ENCODE results near the gene NPAS3.

The NPAS3 gene

GRCh38 chr14:33331176-33331949 is 392.7 kb downstream of the NPAS3 start:
- DNase-seq, result no peak
- Mint-ChIP-seq H3K36me3 (ENCODE audit: low read depth) (no peaks in the 10 kb centered on the region), H3K27me3 (no peaks in the 10 kb centered on the region), H3K9me3 (peaks cover 2% of the 10 kb centered on the region), H3K4me3 (no peak overlapping the region), H3K27ac (no peak overlapping the region), H3K4me1 (ENCODE audit: low read depth) (no peaks in the 10 kb centered on the region)

DNA sequence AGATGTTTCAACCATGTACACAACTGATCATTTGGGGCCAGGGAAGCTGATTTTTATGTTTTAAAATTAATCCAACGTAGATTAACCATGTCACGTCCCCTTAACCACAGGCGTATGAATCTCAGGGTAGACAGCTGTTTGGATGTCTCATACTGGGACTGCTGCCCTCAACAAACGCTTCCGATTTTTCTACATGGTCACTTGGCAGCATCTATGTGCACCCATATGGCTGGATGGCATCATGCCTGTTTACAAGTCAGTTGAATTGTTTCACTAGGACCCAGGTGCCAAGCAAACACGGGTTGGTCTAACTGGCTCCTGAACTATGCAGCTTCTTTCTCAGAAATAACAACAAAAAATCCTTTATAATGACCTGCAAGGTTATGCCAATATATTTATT is 393.8 kb downstream of the NPAS3 start:
- DNase-seq, result no peak
- Mint-ChIP-seq H3K9me3 (peaks cover 2% of the 10 kb centered on the region), H3K27ac (no peak overlapping the region), H3K4me1 (ENCODE audit: low read depth) (no peaks in the 10 kb centered on the region), H3K36me3 (ENCODE audit: low read depth) (no peaks in the 10 kb centered on the region), H3K4me3 (no peak overlapping the region), H3K27me3 (no peaks in the 10 kb centered on the region)

GRCh38 chr14:33335366-33335765 is 396.7 kb downstream of the NPAS3 start:
- DNase-seq, result no peak
- Mint-ChIP-seq H3K9me3 (peaks cover 2% of the 10 kb centered on the region), H3K4me3 (no peak overlapping the region), H3K27ac (no peak overlapping the region), H3K4me1 (ENCODE audit: low read depth) (no peaks in the 10 kb centered on the region), H3K27me3 (no peaks in the 10 kb centered on the region), H3K36me3 (ENCODE audit: low read depth) (no peaks in the 10 kb centered on the region)

DNA sequence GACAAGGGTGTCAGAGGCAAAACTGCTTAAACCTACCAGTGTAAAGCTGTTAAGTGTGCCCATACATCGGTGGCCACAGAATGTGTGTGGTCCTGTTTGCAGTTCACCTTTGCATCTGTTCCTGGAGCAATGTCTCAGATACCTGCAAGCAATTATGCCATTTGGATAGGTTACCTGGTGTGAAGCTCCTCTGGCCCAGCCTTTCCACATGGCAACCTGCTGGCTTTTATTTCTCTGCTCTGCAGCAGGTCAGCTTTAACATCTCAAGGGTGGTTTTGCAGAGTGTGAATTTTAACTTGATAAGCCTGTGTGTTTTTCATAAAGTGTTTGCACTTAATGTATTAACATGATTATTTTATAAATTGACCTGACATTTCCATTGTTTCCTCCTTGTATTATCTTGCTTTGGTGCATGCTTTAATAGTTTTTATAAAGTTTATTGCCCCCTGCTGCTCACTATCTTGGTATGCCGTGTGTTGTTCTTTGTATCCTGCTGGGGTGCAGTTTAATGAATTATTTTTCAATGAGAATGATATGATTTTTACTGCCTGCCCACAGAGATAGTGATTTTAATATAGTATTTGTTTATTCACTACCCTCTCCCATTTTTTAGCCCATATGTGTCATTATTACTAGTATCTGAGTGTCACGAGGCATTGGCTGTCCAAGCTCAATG is 403.8 kb downstream of the NPAS3 start:
- Mint-ChIP-seq H3K9me3 (peaks cover 4% of the 10 kb centered on the region), H3K4me3 (no peak overlapping the region), H3K27ac (no peak overlapping the region), H3K36me3 (ENCODE audit: low read depth) (no peaks in the 10 kb centered on the region), H3K27me3 (no peaks in the 10 kb centered on the region), H3K4me1 (ENCODE audit: low read depth) (no peaks in the 10 kb centered on the region)
- DNase-seq, result no peak

DNA sequence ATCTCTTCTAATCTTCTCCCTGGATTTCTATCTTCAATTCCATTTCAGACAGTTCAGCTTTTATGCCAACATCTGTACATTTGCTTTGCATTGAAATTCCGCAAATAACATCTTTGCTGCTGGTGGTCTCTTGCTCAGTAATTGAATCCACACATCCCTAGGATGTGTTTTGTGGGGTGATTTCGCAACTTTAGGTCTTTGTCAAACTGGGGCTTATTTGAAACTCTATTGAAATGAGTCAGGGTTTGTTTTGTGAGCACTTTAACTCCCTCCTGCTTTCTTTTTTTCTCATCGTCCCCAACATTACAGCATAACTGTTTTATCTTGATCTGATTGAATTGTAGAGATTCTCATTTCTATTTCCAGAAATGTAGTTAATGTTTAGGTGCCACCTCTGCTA is 404.3 kb downstream of the NPAS3 start:
- no peak for DNase-seq
- Mint-ChIP-seq H3K27ac (no peak overlapping the region), H3K27me3 (no peaks in the 10 kb centered on the region), H3K36me3 (ENCODE audit: low read depth) (no peaks in the 10 kb centered on the region), H3K4me3 (no peak overlapping the region), H3K4me1 (ENCODE audit: low read depth) (no peaks in the 10 kb centered on the region), H3K9me3 (peaks cover 4% of the 10 kb centered on the region)

DNA sequence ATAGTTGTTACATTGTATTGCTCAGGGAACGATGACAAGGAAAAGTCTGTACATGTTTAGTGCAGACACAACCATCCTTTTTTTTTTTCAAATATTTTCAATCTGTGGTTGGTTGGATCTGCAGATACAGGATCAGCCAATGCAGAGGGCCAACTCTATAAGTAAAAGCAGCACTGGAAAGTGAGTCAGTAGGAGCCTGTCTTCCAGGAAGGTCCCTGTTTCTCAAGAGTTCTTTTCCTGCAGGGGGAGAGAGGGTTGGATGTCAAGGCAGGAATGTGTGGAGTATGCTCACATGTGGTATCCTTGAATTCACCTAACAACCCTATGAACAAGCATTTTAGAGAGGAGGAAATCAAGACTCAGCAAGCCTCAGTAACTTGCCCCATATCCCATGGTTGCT is 409.1 kb downstream of the NPAS3 start:
- Mint-ChIP-seq H3K27ac (no peak overlapping the region), H3K4me3 (no peak overlapping the region), H3K9me3 (peaks cover 2% of the 10 kb centered on the region), H3K36me3 (ENCODE audit: low read depth) (no peaks in the 10 kb centered on the region), H3K27me3 (no peaks in the 10 kb centered on the region), H3K4me1 (ENCODE audit: low read depth) (no peaks in the 10 kb centered on the region)
- DNase-seq, result no peak

- H3K9me3 Mint-ChIP-seq, result peaks cover 2% of the 10 kb centered on the region
- no peak for DNase-seq
- no peak overlapping the region for H3K4me3 Mint-ChIP-seq
- no peaks in the 10 kb centered on the region for H3K4me1 Mint-ChIP-seq (ENCODE audit: low read depth)
- H3K27ac Mint-ChIP-seq, result no peak overlapping the region
- H3K36me3 Mint-ChIP-seq (ENCODE audit: low read depth), result no peaks in the 10 kb centered on the region
- H3K27me3 Mint-ChIP-seq, result no peaks in the 10 kb centered on the region
Measured at GRCh38 chr14:33348510-33348909, 409.8 kb downstream of the NPAS3 start.

DNA sequence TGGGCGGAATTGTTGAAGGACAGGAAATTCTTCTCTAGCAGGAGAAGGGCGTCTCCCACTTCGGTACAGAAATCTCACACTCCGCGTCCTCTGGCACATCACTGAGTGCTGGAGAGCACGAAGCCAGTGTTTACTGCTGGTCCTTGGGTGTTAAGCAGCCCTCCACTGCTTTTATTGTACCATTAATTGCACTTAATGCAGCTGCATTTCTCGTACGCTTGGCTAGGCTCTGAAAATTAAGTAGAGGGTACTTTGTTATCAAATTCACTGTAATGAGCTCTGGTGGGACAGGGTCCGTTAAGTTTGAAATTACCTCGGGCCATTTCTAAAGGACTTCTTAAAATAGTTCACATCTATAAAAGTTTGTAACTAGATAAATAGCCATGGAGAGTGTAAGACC is 411.2 kb downstream of the NPAS3 start:
- Mint-ChIP-seq H3K36me3 (ENCODE audit: low read depth) (no peaks in the 10 kb centered on the region), H3K4me1 (ENCODE audit: low read depth) (no peaks in the 10 kb centered on the region), H3K27me3 (no peaks in the 10 kb centered on the region), H3K27ac (no peak overlapping the region), H3K9me3 (peaks cover 2% of the 10 kb centered on the region), H3K4me3 (no peak overlapping the region)
- no peak for DNase-seq

DNA sequence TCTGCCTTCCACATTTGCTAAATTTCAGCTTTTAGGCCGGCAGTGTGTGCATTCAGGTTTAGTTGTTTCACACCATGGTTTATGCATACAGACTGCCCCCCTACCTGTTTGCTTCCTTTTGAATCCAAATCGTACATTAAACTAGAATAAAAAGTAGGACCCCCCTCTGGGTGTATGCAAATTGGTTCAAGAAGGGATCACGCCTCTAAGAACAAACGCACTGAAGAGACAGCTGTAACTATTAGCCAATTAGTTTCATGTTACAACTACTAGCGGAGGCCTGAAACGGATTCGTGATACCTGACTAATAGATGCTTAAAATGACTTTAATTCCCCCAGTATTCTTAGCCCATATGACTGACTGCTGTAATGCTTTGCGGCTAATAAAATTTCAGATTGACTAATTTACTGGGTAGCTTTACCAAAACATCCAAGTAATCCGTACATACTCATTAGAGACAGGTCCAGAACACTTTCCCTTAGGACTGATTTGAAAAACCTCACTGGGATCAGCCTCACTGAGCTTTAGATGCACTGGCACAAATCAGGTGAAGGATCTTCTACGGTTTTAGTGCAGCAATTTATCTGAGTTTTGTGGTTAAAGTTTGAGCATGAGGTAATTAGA is 411.8 kb downstream of the NPAS3 start:
- no peak for DNase-seq
- H3K4me3 Mint-ChIP-seq, result no peak overlapping the region
- no peaks in the 10 kb centered on the region for H3K4me1 Mint-ChIP-seq (ENCODE audit: low read depth)
- H3K27ac Mint-ChIP-seq, result no peak overlapping the region
- peaks cover 2% of the 10 kb centered on the region for H3K9me3 Mint-ChIP-seq
- H3K36me3 Mint-ChIP-seq (ENCODE audit: low read depth), result no peaks in the 10 kb centered on the region
- no peaks in the 10 kb centered on the region for H3K27me3 Mint-ChIP-seq

DNA sequence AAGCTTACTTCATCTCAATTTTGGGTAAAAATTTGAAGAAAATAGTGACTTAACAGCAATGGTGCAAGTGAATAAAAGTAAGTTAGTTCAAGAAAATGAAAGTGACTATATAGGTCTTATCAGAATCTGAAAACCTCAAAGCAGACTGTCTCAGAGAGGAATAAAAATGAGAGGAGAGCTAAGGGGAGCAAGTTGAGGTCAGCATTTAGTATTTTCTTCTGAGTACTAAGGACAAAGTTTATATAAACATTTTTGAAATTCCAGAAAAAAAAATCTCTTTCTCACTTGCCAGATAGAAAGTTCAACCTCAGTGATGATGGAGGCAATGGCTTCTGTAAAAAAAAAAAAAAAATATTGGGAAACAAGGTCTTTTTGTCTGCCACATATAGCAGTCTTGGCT is 414.1 kb downstream of the NPAS3 start:
- Mint-ChIP-seq H3K4me3 (no peak overlapping the region), H3K27me3 (no peaks in the 10 kb centered on the region), H3K36me3 (ENCODE audit: low read depth) (no peaks in the 10 kb centered on the region), H3K4me1 (ENCODE audit: low read depth) (no peaks in the 10 kb centered on the region), H3K9me3 (peaks cover 3% of the 10 kb centered on the region), H3K27ac (no peak overlapping the region)
- no peak for DNase-seq

DNA sequence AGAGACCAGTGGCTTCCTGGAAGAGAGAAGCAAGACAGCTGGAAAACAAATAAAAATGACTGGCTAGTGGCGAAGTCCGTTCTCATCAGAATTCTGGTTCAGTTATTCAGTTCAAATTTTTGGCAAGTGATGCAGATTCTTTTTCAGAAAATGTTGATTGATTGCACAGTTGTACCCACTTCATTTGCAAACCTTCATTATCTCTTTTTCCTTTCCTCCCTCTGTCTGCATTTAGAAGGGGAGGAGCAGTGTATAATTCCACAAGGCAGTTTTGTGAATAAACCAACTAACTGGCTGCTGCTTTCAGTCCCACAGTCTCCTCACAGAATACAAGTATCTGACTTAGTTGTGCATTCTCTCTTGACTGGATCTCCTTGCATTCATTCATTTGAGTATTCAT is 417.5 kb downstream of the NPAS3 start:
- peaks cover 3% of the 10 kb centered on the region for H3K9me3 Mint-ChIP-seq
- H3K4me3 Mint-ChIP-seq, result no peak overlapping the region
- H3K27me3 Mint-ChIP-seq, result no peaks in the 10 kb centered on the region
- no peak for DNase-seq
- no peaks in the 10 kb centered on the region for H3K36me3 Mint-ChIP-seq (ENCODE audit: low read depth)
- H3K27ac Mint-ChIP-seq, result no peak overlapping the region
- no peaks in the 10 kb centered on the region for H3K4me1 Mint-ChIP-seq (ENCODE audit: low read depth)

GRCh38 chr14:33357225-33358010 is 418.7 kb downstream of the NPAS3 start:
- no peak overlapping the region for H3K4me3 Mint-ChIP-seq
- no peaks in the 10 kb centered on the region for H3K36me3 Mint-ChIP-seq (ENCODE audit: low read depth)
- H3K9me3 Mint-ChIP-seq, result peaks cover 3% of the 10 kb centered on the region
- H3K4me1 Mint-ChIP-seq (ENCODE audit: low read depth), result no peaks in the 10 kb centered on the region
- no peak overlapping the region for H3K27ac Mint-ChIP-seq
- H3K27me3 Mint-ChIP-seq, result no peaks in the 10 kb centered on the region
- no peak for DNase-seq

DNA sequence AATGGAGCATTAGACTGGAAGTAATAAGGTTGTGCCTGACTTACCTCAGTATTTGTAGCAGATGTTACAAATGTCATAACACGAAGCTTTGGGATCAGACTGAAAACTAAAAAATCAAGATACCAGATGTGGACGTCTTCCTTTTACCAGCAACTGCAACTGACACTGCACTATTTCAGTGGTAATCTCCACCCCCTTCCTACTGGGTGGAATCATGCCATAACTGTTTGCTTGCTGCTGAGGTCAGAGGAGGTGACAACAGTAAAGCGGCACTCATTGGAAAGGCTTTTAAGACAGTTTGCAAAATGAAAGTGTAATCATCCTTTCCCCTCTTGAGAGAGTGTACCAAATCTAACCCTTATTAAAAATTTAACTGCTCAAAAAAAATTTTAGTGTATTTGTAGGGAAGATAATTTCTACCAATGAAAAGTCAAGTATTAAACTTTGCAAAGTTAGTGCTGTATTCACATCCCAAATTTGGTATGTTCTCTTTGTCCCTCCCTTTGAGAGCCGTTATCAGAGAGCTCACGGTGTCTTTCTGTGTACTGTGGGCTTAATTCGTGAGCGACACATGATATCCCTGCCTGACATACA is 420.7 kb downstream of the NPAS3 start:
- peaks cover 3% of the 10 kb centered on the region for H3K9me3 Mint-ChIP-seq
- H3K4me3 Mint-ChIP-seq, result no peak overlapping the region
- DNase-seq, result no peak
- no peaks in the 10 kb centered on the region for H3K36me3 Mint-ChIP-seq (ENCODE audit: low read depth)
- no peaks in the 10 kb centered on the region for H3K4me1 Mint-ChIP-seq (ENCODE audit: low read depth)
- H3K27me3 Mint-ChIP-seq, result no peaks in the 10 kb centered on the region
- no peak overlapping the region for H3K27ac Mint-ChIP-seq

DNA sequence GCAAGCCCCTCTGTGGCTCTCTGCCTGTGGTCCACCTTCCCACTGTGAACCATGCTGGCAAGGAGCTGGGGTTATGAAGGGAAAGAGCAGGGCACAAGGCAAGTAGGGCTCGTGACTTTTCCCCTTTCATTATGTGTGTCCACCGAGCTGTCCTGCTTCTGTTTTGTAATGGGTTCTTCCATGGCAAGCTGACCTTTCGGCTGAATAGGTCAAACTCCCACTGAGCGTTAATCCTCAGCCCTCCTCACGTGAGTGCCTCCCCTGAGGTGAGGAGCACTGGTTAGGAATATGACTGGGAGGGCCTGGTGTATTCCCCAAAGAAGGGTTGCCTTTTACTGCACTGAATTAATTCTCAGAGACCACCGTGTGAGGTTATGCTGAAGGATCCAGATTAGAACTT is 424.3 kb downstream of the NPAS3 start:
- H3K4me1 Mint-ChIP-seq (ENCODE audit: low read depth), result no peaks in the 10 kb centered on the region

More for the DNA sequence above, 424.3 kb downstream of the NPAS3 start:
- DNase-seq, result no peak
- Mint-ChIP-seq H3K27ac (no peak overlapping the region), H3K27me3 (no peaks in the 10 kb centered on the region), H3K36me3 (ENCODE audit: low read depth) (no peaks in the 10 kb centered on the region), H3K9me3 (no peaks in the 10 kb centered on the region), H3K4me3 (no peak overlapping the region)
